ENCODE measurements around the gene RASGEF1C. TPM values are rescaled to one million over a fixed set of nuclear protein-coding genes. Genes with fewer than 3 reads are reported as not detected.
A peak's percentile ranks its signal among the peaks of the same experiment; 100 is the strongest.

The RASGEF1C gene
- total RNA-seq, 4 donors from 2014 or later: 0.58 to 4.0 (median 2.1) TPM

- Histone ChIP-seq H3K36me3 (no peaks in the 10 kb centered on the region), H3K27me3 (no peaks in the 10 kb centered on the region), H3K27ac (no peak overlapping the region), H3K4me1 (peaks cover 6 to 9% of the 10 kb centered on the region in 2 donors), H3K9me3 (no peaks in the 10 kb centered on the region), H3K4me3 (replicated peaks in 1 of 3) (no peak overlapping the region)
- intact Hi-C loops (cut with DNase I): no loop called here
- WGBS, 2 donors: 98 to 99% methylated on average over 8 of the region's 8 CpGs
- no peak for TF ChIP-seq CTCF (IDR thresholded peaks at IDR 0.05)
- TF ChIP-seq POLR2A (IDR thresholded peaks at IDR 0.05): no peak
- no peak for DNase-seq
Measured at GRCh38 chr5:180088561-180088960, 120.5 kb downstream of the RASGEF1C start.

GRCh38 chr5:180086816-180087399 lies 122.1 kb downstream of the RASGEF1C start:
- Histone ChIP-seq H3K9me3 (no peaks in the 10 kb centered on the region), H3K27me3 (no peaks in the 10 kb centered on the region), H3K4me1 (peaks cover 6 to 9% of the 10 kb centered on the region in 2 donors), H3K36me3 (no peaks in the 10 kb centered on the region), H3K27ac (no peak overlapping the region), H3K4me3 (replicated peaks in 1 of 3) (no peak overlapping the region)
- intact Hi-C loops (cut with DNase I): no loop called here
- TF ChIP-seq CTCF (IDR thresholded peaks at IDR 0.05): no peak
- TF ChIP-seq POLR2A (IDR thresholded peaks at IDR 0.05): no peak
- WGBS, 2 donors: 85 to 88% methylated on average over 11 of the region's 11 CpGs
- DNase-seq: no peak

- no peaks in the 10 kb centered on the region for H3K27me3 ChIP-seq
- TF ChIP-seq POLR2A (IDR thresholded peaks at IDR 0.05) (no peak), CTCF (IDR thresholded peaks at IDR 0.05) (no peak)
- no peak overlapping the region for H3K27ac ChIP-seq
- 62 to 75% methylated on average over 7 of the region's 7 CpGs for WGBS, 2 donors
- H3K4me3 ChIP-seq (replicated peaks in 1 of 3): no peak overlapping the region
- peaks cover under 1 to 3% of the 10 kb centered on the region in 2 donors for H3K4me1 ChIP-seq
- DNase-seq: no peak
- H3K36me3 ChIP-seq: no peaks in the 10 kb centered on the region
- no peaks in the 10 kb centered on the region for H3K9me3 ChIP-seq
- intact Hi-C loops (cut with DNase I): no loop called here
Measured at GRCh38 chr5:180085837-180086236, 123.2 kb downstream of the RASGEF1C start.

- WGBS, 2 donors: 49 to 52% methylated on average over 13 of the region's 13 CpGs
- Histone ChIP-seq H3K4me1 (no peaks in the 10 kb centered on the region), H3K27me3 (no peaks in the 10 kb centered on the region), H3K27ac (no peak overlapping the region), H3K9me3 (no peaks in the 10 kb centered on the region), H3K36me3 (no peaks in the 10 kb centered on the region), H3K4me3 (replicated peaks in 1 of 3) (no peak overlapping the region)
- intact Hi-C loops (cut with DNase I): no loop called here
- peak; percentile 42 to 58 for DNase-seq
- TF ChIP-seq POLR2A (IDR thresholded peaks at IDR 0.05) (no peak), CTCF (IDR thresholded peaks at IDR 0.05) (no peak)
Measured at GRCh38 chr5:180084638-180085561, 124.1 kb downstream of the RASGEF1C start.

GRCh38 chr5:180083529-180084060 lies 125.4 kb downstream of the RASGEF1C start:
- Histone ChIP-seq H3K4me3 (replicated peaks in 1 of 3) (no peak overlapping the region), H3K4me1 (no peaks in the 10 kb centered on the region), H3K36me3 (no peaks in the 10 kb centered on the region), H3K27me3 (no peaks in the 10 kb centered on the region), H3K27ac (no peak overlapping the region), H3K9me3 (no peaks in the 10 kb centered on the region)
- no peak for DNase-seq
- TF ChIP-seq CTCF (IDR thresholded peaks at IDR 0.05) (no peak), POLR2A (IDR thresholded peaks at IDR 0.05) (no peak)
- WGBS, 2 donors: 91% methylated on average over 10 of the region's 10 CpGs
- intact Hi-C loops (cut with DNase I): no loop called here
